ENCODE measurements around the gene CLTC.

DNA sequence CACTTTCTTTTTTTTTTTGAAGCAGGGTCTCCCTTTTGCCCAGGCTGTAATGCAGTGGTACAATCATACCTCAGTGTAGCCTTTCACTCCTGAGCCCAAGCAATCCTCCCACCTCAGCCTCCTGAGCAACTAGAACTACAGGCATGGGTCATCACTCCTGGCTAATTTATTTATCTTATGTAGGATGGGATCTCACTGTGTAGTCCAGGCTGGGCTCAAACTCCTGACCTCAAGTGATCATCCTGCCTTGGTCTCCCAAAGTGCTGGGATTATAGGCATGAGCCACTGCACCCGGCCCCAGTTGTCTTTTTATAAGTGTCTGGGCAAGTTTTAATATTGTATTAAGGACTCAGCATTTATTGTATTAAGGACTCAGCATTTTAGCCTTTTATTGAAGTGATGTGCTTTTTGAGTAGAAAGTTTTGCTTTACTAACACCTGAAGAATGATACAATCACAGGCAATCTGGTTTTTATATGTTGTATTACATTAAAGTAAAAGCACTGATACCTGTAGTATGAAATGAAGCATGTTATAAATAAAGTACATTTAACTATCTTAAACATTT is 110.7 kb downstream of the CLTC start:
- TF ChIP-seq, protein P1, sequence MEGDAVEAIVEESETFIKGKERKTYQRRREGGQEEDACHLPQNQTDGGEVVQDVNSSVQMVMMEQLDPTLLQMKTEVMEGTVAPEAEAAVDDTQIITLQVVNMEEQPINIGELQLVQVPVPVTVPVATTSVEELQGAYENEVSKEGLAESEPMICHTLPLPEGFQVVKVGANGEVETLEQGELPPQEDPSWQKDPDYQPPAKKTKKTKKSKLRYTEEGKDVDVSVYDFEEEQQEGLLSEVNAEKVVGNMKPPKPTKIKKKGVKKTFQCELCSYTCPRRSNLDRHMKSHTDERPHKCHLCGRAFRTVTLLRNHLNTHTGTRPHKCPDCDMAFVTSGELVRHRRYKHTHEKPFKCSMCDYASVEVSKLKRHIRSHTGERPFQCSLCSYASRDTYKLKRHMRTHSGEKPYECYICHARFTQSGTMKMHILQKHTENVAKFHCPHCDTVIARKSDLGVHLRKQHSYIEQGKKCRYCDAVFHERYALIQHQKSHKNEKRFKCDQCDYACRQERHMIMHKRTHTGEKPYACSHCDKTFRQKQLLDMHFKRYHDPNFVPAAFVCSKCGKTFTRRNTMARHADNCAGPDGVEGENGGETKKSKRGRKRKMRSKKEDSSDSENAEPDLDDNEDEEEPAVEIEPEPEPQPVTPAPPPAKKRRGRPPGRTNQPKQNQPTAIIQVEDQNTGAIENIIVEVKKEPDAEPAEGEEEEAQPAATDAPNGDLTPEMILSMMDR (IDR thresholded peaks at IDR 0.05), result no peak
- TF ChIP-seq EZH2 (IDR thresholded peaks at IDR 0.05; ENCODE audit: borderline replicate concordance, insufficient read depth, low read depth, low read length, poor library complexity, severe bottlenecking), result no peak
